Panc1 (cell line): ENCODE measurements around the gene EFCC1. TPM values are rescaled to one million over a fixed set of nuclear protein-coding genes. Genes with fewer than 3 reads are reported as not detected.
"Not testable (repeated sequence)": the region's sequence is repeated elsewhere in the genome, so short reads cannot be mapped to it uniquely, and the experiment has no call there.

Experiments used
- ATAC-seq: fragments of 200-7000 bp; cut with Tn5 transposase; 2 replicates; pipeline ENCODE4 v1.9.1; 2020; ENCODE audit warnings: mild to moderate bottlenecking, moderate library complexity
- BruUV-seq: library from RNA; stranded (reverse); fragments of 400-500 nt; replicated peaks from 2 replicates; lab custom pipeline; 2021; lab: Mats Ljungman, UMichigan
- CTCF ChIA-PET: fragments of 300-600 bp; sonication (Branson Sonifier 250); formaldehyde crosslinking; loops from one replicate; lab custom pipeline; 2022; ENCODE audit warnings: antibody characterized with exemption; lab: Charles Lee
- POLR2A ChIA-PET: fragments of 300-600 bp; sonication (Branson Sonifier 250); formaldehyde crosslinking; loops from one replicate; lab custom pipeline; 2022; ENCODE audit warnings: antibody characterized with exemption; lab: Charles Lee
- DNase-seq: peaks from one replicate; pipeline ENCODE4 v3.0.0-alpha.2; 2010; ENCODE audit warnings: low read depth, low spot score
- H3K27ac ChIP-seq: 2 replicates; pipeline ENCODE4 v1.5.1; 2011; ENCODE audit warnings: mild to moderate bottlenecking, low read length, inconsistent platforms
- H3K27me3 ChIP-seq: fragments of 200-500 bp; sonication (Bioruptor generic); 2 replicates; pipeline ENCODE4 v1.6.0; 2014; ENCODE audit warnings: low read length, inconsistent platforms; ENCODE audit not compliant: control insufficient read depth, insufficient read depth
- H3K36me3 ChIP-seq: fragments of 200-500 bp; sonication (Bioruptor generic); 2 replicates; pipeline ENCODE4 v1.5.1; 2014; ENCODE audit warnings: inconsistent platforms, mild to moderate bottlenecking, low read length, moderate library complexity; ENCODE audit not compliant: control insufficient read depth, insufficient read depth
- H3K4me1 ChIP-seq: 2 replicates; pipeline ENCODE4 v1.5.1; 2011; ENCODE audit warnings: inconsistent platforms, mild to moderate bottlenecking, low read length, moderate library complexity; ENCODE audit not compliant: control insufficient read depth, insufficient read depth
- H3K4me3 ChIP-seq, 2 experiments: 2 replicates each; pipeline ENCODE4 v1.5.1; 2011 to 2012; ENCODE audit warnings: low read depth in 2 of 2, low read length in 2 of 2, mild to moderate bottlenecking in 2 of 2, inconsistent platforms in 1 of 2, moderate library complexity in 1 of 2
- H3K9me3 ChIP-seq: fragments of 200-500 bp; sonication (Bioruptor generic); 2 replicates; pipeline ENCODE4 v1.5.1; 2014; ENCODE audit warnings: low read depth, mild to moderate bottlenecking, inconsistent platforms, low read length, moderate library complexity; ENCODE audit not compliant: control insufficient read depth, insufficient read depth
- CTCF ChIP-seq: fragments of 450-650 bp; IDR thresholded peaks from 2 replicates; pipeline ENCODE4 v1.5.1; 2017; ENCODE audit warnings: mild to moderate bottlenecking
- POLR2AphosphoS5 ChIP-seq: IDR thresholded peaks from 2 replicates; pipeline ENCODE4 v1.6.1; 2012; ENCODE audit warnings: mild to moderate bottlenecking, low read depth, low read length, moderate library complexity
- REST ChIP-seq, 2 experiments: IDR thresholded peaks; 2 replicates each; pipeline ENCODE4 v1.6.1; 2011 to 2012; ENCODE audit warnings: low read depth in 2 of 2, control low read depth in 1 of 2, low read length in 1 of 2, mild to moderate bottlenecking in 1 of 2, moderate library complexity in 1 of 2; ENCODE audit not compliant: insufficient read depth in 1 of 2
- SIN3A ChIP-seq: IDR thresholded peaks from 2 replicates; pipeline ENCODE4 v1.6.1; 2012; ENCODE audit warnings: low read depth, mild to moderate bottlenecking, low read length, moderate library complexity, borderline replicate concordance; ENCODE audit not compliant: insufficient read depth
- TCF7L2 ChIP-seq: IDR thresholded peaks from 2 replicates; pipeline ENCODE4 v1.6.1; 2011; ENCODE audit warnings: mild to moderate bottlenecking, low read depth, low read length, inconsistent platforms
- in situ Hi-C: cut with HindIII; loops from 2 replicates; pipeline ENCODE4 v1.10.0; 2016; ENCODE audit warnings: low sequenced_read_pairs, low pct_unique_long_range_greater_than_20kb
- intact Hi-C: fragments of 100-400 bp; cut with micrococcal nuclease; formaldehyde crosslinking; loops from one replicate; pipeline ENCODE4 v1.10.0; 2022; ENCODE audit not compliant: unreplicated experiment
- total RNA-seq: library from RNA; stranded (reverse); gene quantifications from one replicate; pipeline ENCODE4 v1.2.1, GENCODE V29; 2021; ENCODE audit not compliant: unreplicated experiment

Gene EFCC1
- total RNA-seq, 1 experiment from 2014 or later: 0.15 TPM

GRCh38 chr3:129065016-129065719 lies 64.1 kb downstream of the EFCC1 start:
- Histone ChIP-seq H3K4me1 (no peaks in the 10 kb centered on the region), H3K27me3 (no peaks in the 10 kb centered on the region), H3K9me3 (no peaks in the 10 kb centered on the region), H3K4me3 (no peak overlapping the region), H3K36me3 (no peaks in the 10 kb centered on the region), H3K27ac (no peak overlapping the region)
- no TSS peak for BruUV-seq
- ATAC-seq: no peak
- ChIA-PET POLR2A (no interaction called here), CTCF (interaction anchor here (1.5 kb wide), 1 partner anchor 12 kb away, joined by 6 read pairs; no protein-coding TSS in a partner anchor)
- in situ Hi-C loops (no loop called here), intact Hi-C loops (no loop called here)
- no peak for TF ChIP-seq TCF7L2
- TF ChIP-seq REST (IDR thresholded peaks at IDR 0.05; ENCODE audit: insufficient read depth in 1 of 2, low read depth in 2 of 2, low read length in 1 of 2): no peak
- no peak for TF ChIP-seq POLR2AphosphoS5
- TF ChIP-seq CTCF: no peak
- TF ChIP-seq SIN3A: no peak
- no peak for DNase-seq

GRCh38 chr3:129065720-129066073 lies 64.6 kb downstream of the EFCC1 start:
- H3K27me3 ChIP-seq: no peaks in the 10 kb centered on the region
- CTCF ChIA-PET: interaction anchor here (1.5 kb wide), 1 partner anchor 12 kb away, joined by 6 read pairs; no protein-coding TSS in a partner anchor
- DNase-seq (no peak), ATAC-seq (no peak)
- H3K4me3 ChIP-seq: no peak overlapping the region
- TF ChIP-seq POLR2AphosphoS5 (no peak), TCF7L2 (no peak), CTCF (no peak), SIN3A (no peak), REST (IDR thresholded peaks at IDR 0.05; ENCODE audit: insufficient read depth in 1 of 2, low read depth in 2 of 2, low read length in 1 of 2) (no peak)
- POLR2A ChIA-PET: no interaction called here
- H3K4me1 ChIP-seq: no peaks in the 10 kb centered on the region
- H3K27ac ChIP-seq: no peak overlapping the region
- intact Hi-C loops: no loop called here
- no TSS peak for BruUV-seq
- no peaks in the 10 kb centered on the region for H3K36me3 ChIP-seq
- in situ Hi-C loops: no loop called here
- H3K9me3 ChIP-seq: no peaks in the 10 kb centered on the region

GRCh38 chr3:129067719-129068118 lies 66.6 kb downstream of the EFCC1 start:
- BruUV-seq, H3K27me3 ChIP-seq, H3K4me1 ChIP-seq, intact Hi-C loops, H3K4me3 ChIP-seq, H3K36me3 ChIP-seq, ATAC-seq, H3K9me3 ChIP-seq, H3K27ac ChIP-seq, CTCF ChIA-PET, in situ Hi-C loops, DNase-seq: not testable (repeated sequence)
- POLR2A ChIA-PET: interaction anchor here (1.1 kb wide), 2 partner anchors 14 to 246 kb away, joined by 3 read pairs; no protein-coding TSS in a partner anchor
